ENCODE data around the gene ENAM. TPM values are rescaled to one million over a fixed set of nuclear protein-coding genes. Genes with fewer than 3 reads are reported as not detected.

ENAM gene
- total RNA-seq, 2 donors from 2014 or later: 0.09 to 2.1 TPM

DNA sequence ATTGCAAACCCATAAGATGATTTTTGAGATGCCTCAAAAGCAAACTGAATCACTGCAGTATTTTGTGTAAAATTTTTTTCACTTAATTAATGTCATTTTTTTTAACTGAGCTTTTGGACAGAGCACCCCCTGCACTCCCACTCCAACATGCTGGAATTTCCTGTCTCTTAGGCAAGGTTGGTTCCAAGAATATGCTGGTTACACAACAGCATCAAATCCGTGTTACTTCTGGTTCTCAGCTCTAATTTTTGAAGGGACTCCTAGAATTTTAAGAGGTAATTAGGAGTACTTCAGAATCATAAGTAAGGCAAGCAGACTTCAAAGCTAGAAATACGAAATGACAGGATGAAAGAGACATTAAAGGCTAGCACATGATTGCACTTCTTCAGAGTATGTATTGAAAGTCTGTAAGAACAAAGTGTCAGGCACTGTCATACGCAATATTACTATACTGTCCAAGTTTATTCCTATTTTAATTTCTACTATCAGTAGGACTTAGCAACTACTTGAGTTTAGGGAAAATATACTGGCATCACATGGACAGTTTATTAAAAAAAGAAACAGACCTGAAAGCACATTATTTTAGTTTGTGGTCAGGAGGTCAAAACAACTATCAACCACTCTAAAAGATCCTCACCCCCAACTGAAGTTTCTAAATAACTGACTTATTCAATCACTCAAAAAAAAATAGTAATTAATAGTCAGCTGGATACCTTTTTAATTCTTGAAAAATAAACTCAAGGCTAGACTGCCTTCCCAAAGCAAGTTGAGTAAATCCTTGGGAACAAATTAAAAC is 39.4 kb downstream of the ENAM start:
- Histone ChIP-seq H3K27ac (no peak overlapping the region), H3K36me3 (no peaks in the 10 kb centered on the region), H3K4me1 (replicated peaks) (no peaks in the 10 kb centered on the region), H3K4me3 (no peak overlapping the region), H3K27me3 (replicated peaks; ENCODE audit: insufficient read depth) (no peaks in the 10 kb centered on the region), H3K9me3 (no peaks in the 10 kb centered on the region)
- DNase-seq (ENCODE audit: low spot score): no peak
- TF ChIP-seq, protein P1, sequence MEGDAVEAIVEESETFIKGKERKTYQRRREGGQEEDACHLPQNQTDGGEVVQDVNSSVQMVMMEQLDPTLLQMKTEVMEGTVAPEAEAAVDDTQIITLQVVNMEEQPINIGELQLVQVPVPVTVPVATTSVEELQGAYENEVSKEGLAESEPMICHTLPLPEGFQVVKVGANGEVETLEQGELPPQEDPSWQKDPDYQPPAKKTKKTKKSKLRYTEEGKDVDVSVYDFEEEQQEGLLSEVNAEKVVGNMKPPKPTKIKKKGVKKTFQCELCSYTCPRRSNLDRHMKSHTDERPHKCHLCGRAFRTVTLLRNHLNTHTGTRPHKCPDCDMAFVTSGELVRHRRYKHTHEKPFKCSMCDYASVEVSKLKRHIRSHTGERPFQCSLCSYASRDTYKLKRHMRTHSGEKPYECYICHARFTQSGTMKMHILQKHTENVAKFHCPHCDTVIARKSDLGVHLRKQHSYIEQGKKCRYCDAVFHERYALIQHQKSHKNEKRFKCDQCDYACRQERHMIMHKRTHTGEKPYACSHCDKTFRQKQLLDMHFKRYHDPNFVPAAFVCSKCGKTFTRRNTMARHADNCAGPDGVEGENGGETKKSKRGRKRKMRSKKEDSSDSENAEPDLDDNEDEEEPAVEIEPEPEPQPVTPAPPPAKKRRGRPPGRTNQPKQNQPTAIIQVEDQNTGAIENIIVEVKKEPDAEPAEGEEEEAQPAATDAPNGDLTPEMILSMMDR (IDR thresholded peaks at IDR 0.05): no peak
- no peak for TF ChIP-seq POLR2A (IDR thresholded peaks at IDR 0.05)
- TF ChIP-seq POLR2AphosphoS5 (IDR thresholded peaks at IDR 0.05): no peak
- intact Hi-C loops (cut with DNase I): no loop called here
- 53% methylated on average over 3 of the region's 3 CpGs for WGBS

DNA sequence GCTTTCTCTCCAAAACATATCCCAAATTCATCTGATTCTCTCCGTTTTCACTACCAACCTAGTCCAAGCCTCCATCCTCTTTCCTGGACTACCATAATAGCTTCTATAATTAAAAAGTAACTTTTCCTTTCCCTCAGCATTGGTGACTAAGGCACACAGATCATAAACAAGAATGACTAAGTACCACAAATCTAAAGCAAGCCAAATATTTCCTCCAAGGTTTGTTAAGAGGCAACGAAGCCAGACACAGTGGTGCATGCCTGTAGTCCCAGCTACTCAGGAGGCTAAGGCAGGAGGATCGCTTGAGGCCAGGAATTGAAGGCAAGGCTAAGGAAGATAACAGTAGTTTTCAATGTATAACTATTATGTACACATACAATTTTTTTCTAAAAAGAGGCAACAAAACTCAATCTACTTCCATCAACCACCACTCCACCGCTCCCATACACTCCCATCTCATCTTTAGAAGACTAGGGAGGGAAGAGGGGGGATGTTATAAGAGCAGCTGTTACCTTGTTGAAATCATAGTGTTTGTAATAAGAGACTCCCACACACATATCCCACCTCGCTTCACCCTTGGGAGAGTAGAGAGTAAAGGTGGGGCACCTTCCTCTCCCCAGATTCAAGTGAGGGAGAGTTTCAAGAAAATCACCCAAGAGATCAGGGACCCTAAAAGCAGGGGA is 41.9 kb downstream of the ENAM start:
- Histone ChIP-seq H3K4me3 (no peak overlapping the region), H3K27me3 (replicated peaks; ENCODE audit: insufficient read depth) (no peaks in the 10 kb centered on the region), H3K36me3 (no peaks in the 10 kb centered on the region), H3K27ac (no peak overlapping the region), H3K9me3 (no peaks in the 10 kb centered on the region), H3K4me1 (replicated peaks) (no peaks in the 10 kb centered on the region)
- no peak for TF ChIP-seq POLR2AphosphoS5 (IDR thresholded peaks at IDR 0.05)
- TF ChIP-seq POLR2A (IDR thresholded peaks at IDR 0.05): no peak
- TF ChIP-seq, protein P1 (IDR thresholded peaks at IDR 0.05): no peak
- DNase-seq (ENCODE audit: low spot score): no peak
- intact Hi-C loops (cut with DNase I): no loop called here
- 82% methylated on average over 5 of the region's 5 CpGs for whole genome bisulfite sequencing

DNA sequence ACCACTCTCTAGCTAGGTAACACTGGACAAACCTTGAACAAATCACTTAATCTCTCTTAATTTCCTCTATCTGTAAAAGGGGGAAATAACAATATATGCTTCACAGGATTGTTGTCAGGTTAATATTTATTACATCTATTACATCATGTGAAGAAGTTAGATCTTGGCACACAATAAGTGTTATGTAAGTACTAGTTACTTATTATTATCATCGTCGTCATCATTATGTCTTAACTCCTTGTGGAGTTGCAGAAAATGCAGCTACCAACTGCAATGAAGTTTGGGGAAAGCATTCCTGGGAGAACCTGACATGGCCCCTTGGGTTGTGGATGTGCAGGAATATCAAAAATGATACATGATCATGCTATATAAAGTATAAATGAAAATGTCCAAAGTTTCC is 42.5 kb downstream of the ENAM start:
- Histone ChIP-seq H3K36me3 (no peaks in the 10 kb centered on the region), H3K27me3 (replicated peaks; ENCODE audit: insufficient read depth) (no peaks in the 10 kb centered on the region), H3K27ac (no peak overlapping the region), H3K4me1 (replicated peaks) (no peaks in the 10 kb centered on the region), H3K4me3 (no peak overlapping the region), H3K9me3 (no peaks in the 10 kb centered on the region)
- no peak for DNase-seq (ENCODE audit: low spot score)
- 48% methylated on average over 2 of the region's 2 CpGs for WGBS
- intact Hi-C loops (cut with DNase I): no loop called here
- TF ChIP-seq, protein P1 (IDR thresholded peaks at IDR 0.05): no peak
- TF ChIP-seq POLR2AphosphoS5 (IDR thresholded peaks at IDR 0.05) (no peak), POLR2A (IDR thresholded peaks at IDR 0.05) (no peak)

DNA sequence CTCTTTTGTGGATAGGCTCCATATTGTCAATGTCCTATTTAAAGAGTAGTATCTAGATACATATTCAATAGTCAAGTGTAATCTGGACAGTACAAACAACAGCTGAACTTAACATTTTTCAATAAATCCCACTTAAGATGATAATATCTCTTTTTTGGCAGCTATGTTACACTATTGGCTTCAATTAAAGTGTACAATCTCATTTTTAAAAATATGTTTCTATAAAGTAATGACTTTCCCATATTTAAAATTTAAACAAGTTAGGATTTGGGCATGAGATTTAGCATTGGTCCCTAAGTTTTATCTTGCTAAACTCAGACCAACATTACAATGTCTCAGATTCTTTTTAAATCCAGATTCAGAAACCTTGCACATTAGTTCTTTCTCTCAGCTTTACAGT is 45.6 kb downstream of the ENAM start:
- Histone ChIP-seq H3K9me3 (no peaks in the 10 kb centered on the region), H3K36me3 (no peaks in the 10 kb centered on the region), H3K4me1 (replicated peaks) (no peaks in the 10 kb centered on the region), H3K27ac (no peak overlapping the region), H3K27me3 (replicated peaks; ENCODE audit: insufficient read depth) (no peaks in the 10 kb centered on the region), H3K4me3 (no peak overlapping the region)
- TF ChIP-seq, protein P1 (IDR thresholded peaks at IDR 0.05): no peak
- TF ChIP-seq POLR2AphosphoS5 (IDR thresholded peaks at IDR 0.05) (no peak), POLR2A (IDR thresholded peaks at IDR 0.05) (no peak)
- intact Hi-C loops (cut with DNase I): no loop called here
- DNase-seq (ENCODE audit: low spot score): no peak

DNA sequence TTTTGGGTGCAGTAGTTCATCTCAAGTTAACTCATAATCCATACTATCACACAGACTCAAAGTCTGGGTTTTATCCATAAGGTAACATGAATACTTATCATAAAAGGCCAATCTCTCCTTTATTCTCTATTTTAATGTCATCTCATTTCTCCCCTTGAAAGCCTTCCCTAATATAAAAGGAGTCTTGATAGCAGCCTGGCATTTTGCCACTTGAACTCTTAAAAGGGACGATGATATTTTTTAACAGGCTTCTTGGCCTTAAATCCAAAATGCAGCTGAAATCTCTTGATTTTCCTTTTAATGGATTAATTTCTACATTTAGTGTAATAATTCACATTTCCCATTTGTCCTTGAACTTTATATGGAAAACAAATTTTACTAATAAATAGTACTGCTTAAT is 46.2 kb downstream of the ENAM start:
- intact Hi-C loops (cut with DNase I): no loop called here
- H3K4me3 ChIP-seq: no peak overlapping the region
- no peak for DNase-seq (ENCODE audit: low spot score)
- no peak overlapping the region for H3K27ac ChIP-seq
- H3K36me3 ChIP-seq: no peaks in the 10 kb centered on the region
- H3K9me3 ChIP-seq: no peaks in the 10 kb centered on the region
- no peaks in the 10 kb centered on the region for H3K27me3 ChIP-seq (replicated peaks; ENCODE audit: insufficient read depth)
- WGBS: 23% methylated on average over 1 of the region's 1 CpG
- TF ChIP-seq POLR2AphosphoS5 (IDR thresholded peaks at IDR 0.05) (no peak), POLR2A (IDR thresholded peaks at IDR 0.05) (no peak)
- TF ChIP-seq, protein P1 (IDR thresholded peaks at IDR 0.05): no peak
- H3K4me1 ChIP-seq (replicated peaks): no peaks in the 10 kb centered on the region

Data from prostate gland (tissue), 2 donors.